Upper lobe of left lung (tissue), 4 donors: ENCODE data around the gene DAPK1.

Source experiments
- CTCF ChIP-seq, 6 experiments: fragments of 450-650 bp in 4 of 6; fragments of 200-600 bp in 2 of 6; sonication (generic) in 2 of 6; IDR thresholded peaks; one replicate each; pipeline ENCODE4 v1.5.1; 2016 to 2019; ENCODE audit warnings: antibody characterized with exemption in 6 of 6
- EP300 ChIP-seq, 4 donors: sonication (generic); formaldehyde crosslinking; IDR thresholded peaks; one replicate each; pipeline ENCODE4 v1.5.1; 2017; ENCODE audit warnings: antibody characterized with exemption in 4 of 4, control low read depth in 2 of 4

- no peak for TF ChIP-seq CTCF (IDR thresholded peaks at IDR 0.05)
- no peak for TF ChIP-seq EP300 (IDR thresholded peaks at IDR 0.05)
These were observed 525 bp upstream of the DAPK1 start for GRCh38 chr9:87497080-87497603.
